Suprapubic skin (tissue), 3 donors: Measurements from ENCODE around the gene NUDT8.

Source experiments
- CTCF ChIP-seq, 2 donors: fragments of 200-600 bp in 1 of 2; fragments of 450-650 bp in 1 of 2; sonication (generic) in 1 of 2; IDR thresholded peaks; one replicate each; pipeline ENCODE4 v1.5.1; 2016 to 2019; ENCODE audit warnings: antibody characterized with exemption in 2 of 2, mild to moderate bottlenecking in 1 of 2, moderate library complexity in 1 of 2
- EP300 ChIP-seq: sonication (generic); formaldehyde crosslinking; IDR thresholded peaks from one replicate; pipeline ENCODE4 v1.6.1; 2017; ENCODE audit warnings: antibody characterized with exemption
- POLR2A ChIP-seq, 2 donors: fragments of 450-650 bp; IDR thresholded peaks; one replicate each; pipeline ENCODE4 v1.6.1; 2017; ENCODE audit warnings: antibody characterized with exemption in 2 of 2, mild to moderate bottlenecking in 2 of 2, moderate library complexity in 2 of 2

DNA sequence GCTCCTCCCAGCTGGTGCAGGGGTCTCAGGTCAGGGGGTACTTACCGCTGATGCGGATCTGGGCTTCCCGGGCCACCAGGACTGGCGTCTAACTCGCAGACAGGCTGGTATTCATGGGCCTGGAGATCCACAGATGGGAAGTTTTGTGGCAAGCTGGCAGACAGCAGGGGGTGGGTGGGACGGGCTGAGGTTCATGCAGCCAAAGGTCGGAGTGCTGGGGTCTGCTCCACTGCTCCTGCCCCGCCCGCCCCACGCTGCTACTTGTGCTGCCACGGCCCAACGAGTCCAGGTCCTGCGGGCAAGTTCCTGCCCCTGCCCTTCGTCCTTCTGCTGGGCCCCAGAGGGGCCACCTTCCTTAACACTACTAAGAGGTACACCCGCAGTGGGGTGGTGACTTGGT, 17.7 kb upstream of the NUDT8 start:
- no peak for TF ChIP-seq POLR2A (IDR thresholded peaks at IDR 0.05)
- TF ChIP-seq CTCF (IDR thresholded peaks at IDR 0.05) = no peak
- no peak for TF ChIP-seq EP300
